Lower leg skin (tissue), 4 donors: Measurements from ENCODE around the gene KLRK1. TPM values are rescaled to one million over a fixed set of nuclear protein-coding genes. Genes with fewer than 3 reads are reported as not detected.

Experiments
- DNase-seq, 2 donors: peaks; one replicate each; pipeline ENCODE4 v3.0.0-alpha.2; 2019; ENCODE audit warnings: low spot score in 2 of 2
- H3K4me3 ChIP-seq: fragments of 200-600 bp; sonication (generic); 2 replicates; pipeline ENCODE4 v1.5.1; 2017; ENCODE audit warnings: mild to moderate bottlenecking, low read depth; ENCODE audit not compliant: poor library complexity, severe bottlenecking
- POLR2A ChIP-seq, 2 donors: fragments of 450-650 bp; IDR thresholded peaks; one replicate each; pipeline ENCODE4 v1.6.1; 2016 to 2017; ENCODE audit warnings: antibody characterized with exemption in 2 of 2, mild to moderate bottlenecking in 1 of 2, moderate library complexity in 1 of 2
- WGBS, 2 donors: methylation state at CpG; one replicate each; pipeline ENCODE4 v1.1.5; 2018; 5-methylcytosine and 5-hydroxymethylcytosine counted together
- intact Hi-C: fragments of 100-400 bp; cut with DNase I; formaldehyde crosslinking; loops from one replicate; pipeline ENCODE4 v1.15.0; 2023; ENCODE audit warnings: low total_unique reads
- total RNA-seq, 4 donors: library from RNA; depleted of rRNA; stranded (reverse); fragments of >200 nt; gene quantifications; one replicate each; pipeline ENCODE4 v1.1.0, GENCODE V29; 2016
- TF ChIP-seq, protein P1 (sequence below), 3 donors: fragments of 450-650 bp; IDR thresholded peaks; one replicate each; pipeline ENCODE4 v1.5.1; 2016; ENCODE audit warnings: antibody characterized with exemption in 3 of 3, mild to moderate bottlenecking in 3 of 3, moderate library complexity in 2 of 3

KLRK1 gene
- total RNA-seq, 4 donors from 2014 or later = 0.46 TPM; not detected in 3

- intact Hi-C loops = no loop called here
- TF ChIP-seq, protein P1, sequence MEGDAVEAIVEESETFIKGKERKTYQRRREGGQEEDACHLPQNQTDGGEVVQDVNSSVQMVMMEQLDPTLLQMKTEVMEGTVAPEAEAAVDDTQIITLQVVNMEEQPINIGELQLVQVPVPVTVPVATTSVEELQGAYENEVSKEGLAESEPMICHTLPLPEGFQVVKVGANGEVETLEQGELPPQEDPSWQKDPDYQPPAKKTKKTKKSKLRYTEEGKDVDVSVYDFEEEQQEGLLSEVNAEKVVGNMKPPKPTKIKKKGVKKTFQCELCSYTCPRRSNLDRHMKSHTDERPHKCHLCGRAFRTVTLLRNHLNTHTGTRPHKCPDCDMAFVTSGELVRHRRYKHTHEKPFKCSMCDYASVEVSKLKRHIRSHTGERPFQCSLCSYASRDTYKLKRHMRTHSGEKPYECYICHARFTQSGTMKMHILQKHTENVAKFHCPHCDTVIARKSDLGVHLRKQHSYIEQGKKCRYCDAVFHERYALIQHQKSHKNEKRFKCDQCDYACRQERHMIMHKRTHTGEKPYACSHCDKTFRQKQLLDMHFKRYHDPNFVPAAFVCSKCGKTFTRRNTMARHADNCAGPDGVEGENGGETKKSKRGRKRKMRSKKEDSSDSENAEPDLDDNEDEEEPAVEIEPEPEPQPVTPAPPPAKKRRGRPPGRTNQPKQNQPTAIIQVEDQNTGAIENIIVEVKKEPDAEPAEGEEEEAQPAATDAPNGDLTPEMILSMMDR (IDR thresholded peaks at IDR 0.05) = no peak
- TF ChIP-seq POLR2A (IDR thresholded peaks at IDR 0.05) = no peak
- no peak overlapping the region for H3K4me3 ChIP-seq
- DNase-seq = no peak
Observed at GRCh38 chr12:10366875-10367274, 23.0 kb downstream of the KLRK1 start.

DNA sequence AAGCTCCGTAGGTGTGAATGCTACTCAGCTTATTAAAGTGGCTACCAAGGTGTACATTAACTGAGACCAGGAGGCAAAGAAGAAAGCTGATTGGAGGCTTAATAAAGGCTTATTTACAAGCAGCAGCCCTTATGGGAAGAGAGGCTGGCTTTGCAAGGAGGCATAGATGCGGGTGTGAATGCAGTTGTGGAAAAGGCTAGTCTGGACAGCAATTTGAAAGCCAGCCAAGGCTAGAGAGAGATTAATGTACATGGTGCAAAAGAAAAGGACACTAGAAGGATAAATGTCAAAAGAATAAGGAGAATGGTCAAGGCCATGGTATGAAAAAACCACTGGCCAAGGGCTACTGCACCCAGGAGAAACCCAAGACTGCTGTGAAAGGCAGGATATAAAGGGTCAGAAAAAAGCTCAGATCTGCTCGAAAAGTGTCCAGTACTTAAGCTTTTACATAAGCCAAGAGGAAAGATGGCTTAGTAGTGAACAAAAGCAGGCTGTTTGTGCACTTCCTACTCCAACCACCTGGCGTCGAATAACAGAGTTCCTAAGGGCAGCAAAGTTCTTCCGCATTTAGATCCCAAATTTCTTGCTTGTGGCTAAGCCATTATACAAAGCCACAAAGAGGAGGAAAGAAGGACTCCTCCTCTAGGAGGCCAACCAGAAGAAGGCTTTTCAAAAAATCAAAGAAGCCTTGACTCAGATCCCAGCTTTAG is 24.0 kb downstream of the KLRK1 start:
- H3K4me3 ChIP-seq = no peak overlapping the region
- WGBS, 2 donors = 28 to 29% methylated on average over 6 of the region's 6 CpGs
- TF ChIP-seq POLR2A (IDR thresholded peaks at IDR 0.05) = no peak
- TF ChIP-seq, protein P1 (IDR thresholded peaks at IDR 0.05) = no peak
- intact Hi-C loops = no loop called here
- DNase-seq = no peak

DNA sequence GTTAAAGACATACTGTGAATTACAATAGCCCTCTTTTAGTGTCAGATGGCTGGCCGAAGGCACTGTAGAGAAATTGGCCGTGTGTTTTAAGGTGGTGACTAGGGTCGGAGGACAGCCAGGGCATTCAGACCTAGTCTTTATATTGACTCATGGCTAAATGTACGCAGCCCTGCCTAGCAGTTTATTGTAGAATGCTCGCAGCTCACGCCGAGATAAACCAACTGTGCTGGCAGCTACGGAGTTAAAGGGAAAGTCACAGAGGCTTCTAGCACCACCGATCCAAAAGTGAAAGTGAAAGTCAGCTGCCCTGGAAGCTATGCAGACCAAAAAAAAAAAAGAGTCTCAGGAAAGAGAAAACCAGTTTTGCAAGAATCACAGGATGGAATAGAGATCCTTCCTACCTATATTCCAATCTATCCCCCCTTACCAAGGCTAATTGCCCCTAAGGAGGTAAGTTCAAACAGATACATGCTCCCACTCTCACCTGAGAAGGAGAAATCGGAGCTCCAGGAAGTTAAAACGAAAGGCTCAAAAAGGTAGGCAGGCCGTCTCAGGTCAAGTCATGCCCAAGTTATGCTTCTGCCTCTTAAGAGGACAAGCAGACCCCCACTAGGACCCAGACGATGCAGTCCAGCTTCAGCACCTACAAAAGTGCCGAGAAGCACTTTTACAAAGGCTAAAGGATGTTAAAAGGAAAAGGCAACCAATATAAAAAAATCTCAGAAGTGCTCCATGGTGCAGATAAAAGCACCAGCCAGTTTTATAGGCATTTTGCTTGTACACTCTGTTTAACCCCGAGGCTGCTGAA is 24.8 kb downstream of the KLRK1 start:
- peak in 1 of 2 donors; percentile 56 for DNase-seq
- peak overlapping the region; percentile 50 for H3K4me3 ChIP-seq
- intact Hi-C loops = no loop called here
- TF ChIP-seq POLR2A (IDR thresholded peaks at IDR 0.05) = no peak
- TF ChIP-seq, protein P1 (IDR thresholded peaks at IDR 0.05) = no peak
- 0 to 1% methylated on average over 15 of the region's 15 CpGs for WGBS, 2 donors

DNA sequence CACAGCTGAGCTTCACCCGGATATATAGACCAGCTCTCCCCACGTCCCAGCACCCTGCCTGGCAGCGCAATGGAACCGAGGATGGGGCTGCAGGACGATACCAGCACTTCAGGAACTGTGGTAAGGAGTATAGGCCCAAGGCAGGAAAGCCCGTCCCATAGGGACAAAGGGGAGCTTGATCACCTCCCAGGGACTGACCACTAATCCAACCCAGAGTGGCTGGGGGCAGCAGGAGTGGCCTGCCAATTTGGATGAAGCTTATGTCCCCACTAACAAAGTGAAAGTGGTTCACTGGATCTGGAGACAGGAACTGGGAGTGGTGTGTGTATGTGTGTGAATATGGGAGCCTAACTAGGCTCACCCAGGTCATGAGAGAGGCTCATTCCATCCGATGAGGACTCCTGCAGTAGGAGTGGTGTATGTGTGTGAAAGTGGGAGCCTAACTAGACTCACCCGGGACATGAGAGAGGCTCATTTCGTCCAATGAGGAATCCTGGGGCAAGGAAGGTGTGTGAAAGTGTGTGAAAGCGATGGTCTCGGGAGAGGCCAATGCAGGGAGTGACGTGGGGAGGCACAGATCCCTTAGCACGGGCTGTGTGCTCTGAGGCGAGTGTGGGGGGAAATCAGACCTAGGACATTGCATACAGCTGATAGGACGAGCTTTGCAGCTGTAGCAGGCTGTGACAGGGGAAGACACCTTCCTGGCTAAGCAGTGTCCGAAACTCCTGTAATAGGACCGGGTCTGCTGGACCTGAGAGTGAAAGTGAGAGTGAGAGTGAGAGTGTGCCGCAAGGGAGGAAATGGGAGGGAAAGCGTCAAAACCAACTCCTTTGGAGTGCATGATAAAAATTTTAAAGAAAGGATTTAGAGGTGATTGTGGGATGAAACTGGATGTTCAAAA is 25.7 kb downstream of the KLRK1 start:
- intact Hi-C loops = no loop called here
- peak overlapping the region; percentile 50 for H3K4me3 ChIP-seq
- no peak for DNase-seq
- TF ChIP-seq, protein P1 (IDR thresholded peaks at IDR 0.05) = no peak
- no peak for TF ChIP-seq POLR2A (IDR thresholded peaks at IDR 0.05)
- 4 to 5% methylated on average over 17 of the region's 19 CpGs for WGBS, 2 donors

DNA sequence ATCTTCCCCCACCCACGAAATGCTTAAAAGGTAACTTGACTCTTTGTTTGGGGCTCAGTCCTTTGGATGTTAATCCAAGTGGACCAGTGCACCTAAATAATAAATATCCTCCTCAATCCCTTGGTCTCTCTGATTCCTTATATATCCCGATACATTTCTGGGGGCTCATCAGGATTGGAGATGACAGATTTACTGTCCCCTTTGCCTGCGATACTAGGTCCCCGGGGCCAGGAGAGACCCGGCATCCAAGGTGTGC is 26.3 kb downstream of the KLRK1 start:
- TF ChIP-seq, protein P1 (IDR thresholded peaks at IDR 0.05) = no peak
- no peak for TF ChIP-seq POLR2A (IDR thresholded peaks at IDR 0.05)
- DNase-seq = no peak
- WGBS, 2 donors = 41 to 50% methylated on average over 5 of the region's 5 CpGs
- intact Hi-C loops = no loop called here
- no peak overlapping the region for H3K4me3 ChIP-seq
